Omental fat pad (tissue), 4 donors: ENCODE data around the gene AFF2. TPM values are rescaled to one million over a fixed set of nuclear protein-coding genes. Genes with fewer than 3 reads are reported as not detected.

Source experiments
- ATAC-seq: fragments of 150-250 bp; one replicate; pipeline ENCODE4 v1.9.1; 2016; ENCODE audit warnings: mild to moderate bottlenecking, moderate library complexity; ENCODE audit not compliant: low FRiP score
- DNase-seq: peaks from one replicate; pipeline ENCODE4 v3.0.0-alpha.2; 2019; ENCODE audit warnings: low spot score
- total RNA-seq, 4 donors: library from RNA; depleted of rRNA; stranded (reverse); fragments of >200 nt; gene quantifications; one replicate each; pipeline ENCODE4 v1.1.0, GENCODE V29; 2016
- TF ChIP-seq, protein P1 (sequence below), 3 donors: fragments of 450-650 bp; IDR thresholded peaks; one replicate each; pipeline ENCODE4 v1.5.1; 2016 to 2017; ENCODE audit warnings: antibody characterized with exemption in 3 of 3, mild to moderate bottlenecking in 3 of 3, moderate library complexity in 2 of 3

Gene AFF2
- total RNA-seq, 4 donors from 2014 or later = 5.7 to 16.7 (median 12.3) TPM

DNA sequence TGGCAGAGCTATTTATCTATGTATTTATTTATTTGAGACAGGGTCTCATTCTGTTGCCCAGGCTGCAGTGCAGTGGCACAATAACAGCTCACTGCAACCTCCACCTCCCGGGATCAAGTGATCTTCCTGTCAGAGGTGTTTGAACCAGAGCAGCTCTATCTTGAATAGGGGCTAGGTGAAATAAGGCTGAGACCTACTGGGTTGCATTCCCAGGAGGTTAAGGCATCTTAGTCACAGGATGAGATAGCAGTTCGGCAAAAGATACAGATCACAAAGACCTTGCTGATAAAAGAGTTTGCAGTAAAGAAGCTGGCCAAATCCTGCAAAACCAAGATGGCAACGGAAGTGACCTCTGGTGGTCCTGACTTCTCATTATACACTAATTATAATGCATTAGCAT lies 501.9 kb downstream of the AFF2 start:
- TF ChIP-seq, protein P1, sequence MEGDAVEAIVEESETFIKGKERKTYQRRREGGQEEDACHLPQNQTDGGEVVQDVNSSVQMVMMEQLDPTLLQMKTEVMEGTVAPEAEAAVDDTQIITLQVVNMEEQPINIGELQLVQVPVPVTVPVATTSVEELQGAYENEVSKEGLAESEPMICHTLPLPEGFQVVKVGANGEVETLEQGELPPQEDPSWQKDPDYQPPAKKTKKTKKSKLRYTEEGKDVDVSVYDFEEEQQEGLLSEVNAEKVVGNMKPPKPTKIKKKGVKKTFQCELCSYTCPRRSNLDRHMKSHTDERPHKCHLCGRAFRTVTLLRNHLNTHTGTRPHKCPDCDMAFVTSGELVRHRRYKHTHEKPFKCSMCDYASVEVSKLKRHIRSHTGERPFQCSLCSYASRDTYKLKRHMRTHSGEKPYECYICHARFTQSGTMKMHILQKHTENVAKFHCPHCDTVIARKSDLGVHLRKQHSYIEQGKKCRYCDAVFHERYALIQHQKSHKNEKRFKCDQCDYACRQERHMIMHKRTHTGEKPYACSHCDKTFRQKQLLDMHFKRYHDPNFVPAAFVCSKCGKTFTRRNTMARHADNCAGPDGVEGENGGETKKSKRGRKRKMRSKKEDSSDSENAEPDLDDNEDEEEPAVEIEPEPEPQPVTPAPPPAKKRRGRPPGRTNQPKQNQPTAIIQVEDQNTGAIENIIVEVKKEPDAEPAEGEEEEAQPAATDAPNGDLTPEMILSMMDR (IDR thresholded peaks at IDR 0.05) = no peak
- ATAC-seq = no peak

DNA sequence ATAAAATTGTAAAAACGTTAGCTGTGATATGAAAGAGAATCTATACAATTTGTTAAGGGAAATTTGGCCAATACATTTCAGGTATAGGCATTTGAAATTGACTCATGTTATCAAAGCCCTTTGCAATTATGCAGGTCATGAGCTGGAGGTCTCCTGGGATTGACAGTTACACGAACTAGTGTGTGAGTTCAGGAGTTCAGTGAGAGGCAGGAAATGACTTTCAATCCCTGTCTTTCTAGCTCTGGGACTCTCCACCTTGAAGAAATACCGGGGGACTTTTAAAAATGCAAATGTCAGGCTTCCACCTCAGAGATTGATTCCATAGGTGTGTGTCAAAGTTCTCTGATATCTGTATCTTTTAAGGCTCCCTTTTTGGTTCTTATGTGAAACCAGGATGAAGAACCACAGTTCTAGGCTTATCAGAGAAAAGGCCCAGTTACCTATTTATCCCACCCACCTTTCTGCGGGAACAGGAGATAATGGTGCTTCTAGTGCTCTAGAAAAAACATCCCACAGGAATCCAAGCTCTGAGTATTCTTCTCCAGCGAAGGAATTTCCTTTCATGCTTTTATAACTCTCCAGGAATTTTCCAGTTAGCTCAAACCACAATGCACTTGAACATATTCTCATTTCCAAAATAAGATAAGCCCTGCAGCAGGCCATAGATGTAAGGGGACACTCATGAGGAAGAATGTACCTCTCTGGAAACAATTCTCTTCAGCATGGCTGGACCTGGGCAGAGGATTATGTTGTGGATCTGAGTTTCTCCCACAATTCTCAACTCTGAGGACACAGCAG lies 503.6 kb downstream of the AFF2 start:
- DNase-seq = no peak

More for the DNA sequence above, 501.9 kb downstream of the AFF2 start:
- no peak for DNase-seq

DNA sequence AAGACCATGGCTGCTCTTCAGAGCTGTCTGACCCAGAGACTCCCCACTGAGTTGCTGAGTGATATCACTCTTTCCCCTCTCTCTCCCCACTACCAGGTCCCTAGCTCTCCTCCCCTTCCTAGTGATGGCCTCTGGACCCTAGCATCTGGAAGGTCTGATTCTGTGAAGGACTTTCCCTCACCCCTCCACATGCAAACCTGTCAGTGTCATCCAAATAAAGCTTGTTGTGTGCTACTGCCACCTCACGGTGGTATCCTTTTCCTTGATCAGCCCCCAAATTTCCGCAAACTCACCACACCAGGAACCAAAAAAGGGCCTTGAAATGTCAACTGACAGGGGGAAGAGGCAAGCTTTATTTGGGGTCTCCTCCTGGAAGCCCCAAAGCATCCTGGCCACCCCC lies 504.5 kb downstream of the AFF2 start:
- ATAC-seq = no peak
- TF ChIP-seq, protein P1 (IDR thresholded peaks at IDR 0.05) = no peak

More for the DNA sequence above, 503.6 kb downstream of the AFF2 start:
- TF ChIP-seq, protein P1 (IDR thresholded peaks at IDR 0.05) = no peak
- ATAC-seq = no peak

DNA sequence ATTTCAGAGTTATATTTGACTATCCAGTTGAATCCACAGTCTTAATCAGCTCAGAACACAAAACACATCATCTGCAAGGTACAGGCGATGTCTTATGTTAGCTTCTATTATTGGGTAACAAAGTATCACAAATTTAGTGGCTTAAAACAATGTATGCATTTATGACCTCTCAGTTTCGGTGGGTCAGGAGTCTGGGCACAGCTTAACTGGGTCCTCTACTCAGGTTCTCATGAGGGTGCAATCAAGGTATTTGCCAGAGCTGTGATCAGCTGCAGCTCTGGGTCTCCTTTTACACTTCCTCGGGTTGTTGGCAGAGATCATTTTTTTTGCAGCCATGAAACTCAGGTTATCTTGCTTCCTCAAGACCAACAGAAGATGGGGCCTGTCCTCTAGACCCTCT lies 505.8 kb downstream of the AFF2 start:
- DNase-seq (no peak), ATAC-seq (no peak)
- TF ChIP-seq, protein P1 (IDR thresholded peaks at IDR 0.05) = no peak

More for the DNA sequence above, 504.5 kb downstream of the AFF2 start:
- DNase-seq = no peak

DNA sequence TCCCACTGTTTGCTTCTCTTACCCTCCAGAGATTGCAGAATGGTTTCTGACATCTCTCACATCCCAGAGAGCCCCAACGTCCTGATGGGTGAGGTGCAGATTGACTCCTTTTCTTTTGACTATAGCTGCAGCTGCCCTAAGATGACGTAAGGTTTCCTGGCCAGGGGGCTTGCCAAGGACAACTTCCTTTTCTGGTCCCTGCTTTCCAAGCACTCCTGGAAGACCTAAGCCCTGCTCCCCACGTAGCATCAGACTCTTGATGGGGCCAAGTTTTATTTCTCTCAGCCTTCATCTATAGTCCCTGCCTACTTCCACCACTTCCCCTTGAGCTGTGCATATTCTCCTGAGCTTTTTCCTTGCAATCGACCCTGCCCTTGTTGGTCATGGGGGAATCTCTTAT lies 507.0 kb downstream of the AFF2 start:
- DNase-seq (no peak), ATAC-seq (no peak)
- TF ChIP-seq, protein P1 (IDR thresholded peaks at IDR 0.05) = no peak

DNA sequence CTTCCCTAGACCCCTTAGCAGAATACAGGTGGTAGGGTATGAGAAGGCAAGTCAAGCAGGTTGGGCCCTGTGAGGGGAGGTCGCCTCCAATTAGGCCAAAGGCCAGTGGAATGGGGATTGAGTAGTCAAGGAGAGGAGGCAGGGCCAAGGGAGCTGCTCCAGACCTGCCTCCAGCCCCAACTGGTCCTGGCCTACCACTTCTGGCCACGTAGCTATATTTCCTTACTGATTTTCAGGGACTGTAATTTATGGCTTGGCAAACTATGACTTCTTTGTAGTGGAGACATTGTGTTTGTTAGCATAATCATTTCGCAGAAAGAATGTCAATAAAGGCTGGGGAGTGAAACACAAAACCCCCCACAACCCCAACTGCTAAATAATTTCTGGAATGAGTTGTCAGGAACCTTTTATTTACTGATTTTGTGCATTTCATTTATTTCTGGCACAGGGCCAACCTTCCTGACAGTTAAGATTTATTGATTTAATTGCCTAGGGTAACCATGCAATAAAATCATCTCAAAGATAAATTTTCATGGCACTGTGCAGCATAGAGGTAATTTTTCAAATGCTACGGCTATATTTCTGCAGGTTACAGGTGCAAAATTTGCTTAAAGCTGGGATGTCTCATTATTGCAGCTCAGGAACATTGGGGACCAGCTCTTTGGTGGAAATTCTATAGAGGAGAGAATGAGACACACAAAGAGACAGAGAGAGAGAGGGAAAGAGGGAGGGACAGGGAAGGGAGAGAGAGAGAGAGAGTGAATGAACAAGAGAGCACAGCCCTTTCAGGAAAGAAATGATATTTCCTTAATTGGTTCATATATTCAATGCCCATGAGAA lies 509.8 kb downstream of the AFF2 start:
- DNase-seq (no peak), ATAC-seq (no peak)
- TF ChIP-seq, protein P1 (IDR thresholded peaks at IDR 0.05) = no peak
